ENCODE data around the gene ARRDC5.

ARRDC5 gene

DNA sequence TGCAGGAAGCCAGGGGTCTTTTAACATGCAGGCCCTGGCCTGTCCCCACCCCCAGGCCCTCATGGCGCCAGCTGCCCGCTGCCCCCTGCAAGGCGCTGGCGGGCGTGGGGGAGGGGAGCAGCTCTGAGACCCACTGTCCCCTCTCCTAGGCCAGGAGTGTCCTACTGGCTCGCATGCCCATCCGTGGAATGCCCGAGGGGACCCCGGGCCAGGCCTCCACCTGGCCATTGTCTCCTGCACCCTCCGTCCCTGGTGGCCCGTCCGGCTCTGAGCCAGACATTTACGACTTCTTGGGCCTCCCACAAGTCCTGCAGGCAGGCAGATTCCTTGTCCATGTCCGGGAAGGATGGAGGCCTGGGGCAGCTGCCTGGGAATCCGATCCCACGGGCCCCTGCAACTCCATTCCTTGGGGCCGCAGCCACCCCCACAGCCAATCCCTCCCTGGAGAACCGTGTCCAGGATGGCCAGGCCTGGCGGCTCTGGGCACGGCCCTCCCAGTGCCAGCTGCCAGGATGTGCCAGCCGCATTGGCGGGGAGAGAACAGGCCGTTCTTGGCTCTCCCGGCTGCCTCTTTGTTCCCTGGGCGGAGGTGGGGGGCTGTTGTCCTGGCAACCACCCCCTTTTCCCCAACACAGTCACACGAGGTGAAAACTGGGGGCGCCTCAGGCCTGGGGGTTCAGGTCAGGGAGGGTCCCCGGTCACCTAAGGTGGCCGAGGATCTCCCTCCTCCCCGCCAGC lies 24.8 kb downstream of the ARRDC5 start:
- no peak for DNase-seq (ENCODE audit: low read depth)
- H3K4me3 ChIP-seq (ENCODE audit: low read length), result no peak overlapping the region

DNA sequence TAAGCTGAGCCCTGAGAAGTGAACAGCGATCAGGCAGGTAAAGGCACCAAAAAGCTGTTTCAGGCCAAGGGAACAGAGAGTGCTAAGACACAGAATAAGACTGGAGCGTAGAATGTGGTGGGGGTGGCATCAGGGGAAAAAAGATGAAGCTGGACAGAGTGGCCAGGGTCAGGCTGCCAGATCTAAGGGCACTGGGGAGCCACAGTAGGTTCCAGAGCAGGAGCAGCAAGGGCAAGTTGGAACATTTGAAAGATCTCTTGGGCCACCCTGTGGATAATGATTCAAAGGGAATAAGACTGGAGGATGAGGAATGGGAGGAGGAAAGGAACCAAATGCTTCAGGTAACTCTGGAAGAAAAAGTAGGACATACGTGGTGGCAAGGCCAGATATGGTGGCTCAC lies 28.8 kb downstream of the ARRDC5 start:
- DNase-seq (ENCODE audit: low read depth), result no peak

More for the DNA sequence above, 24.8 kb downstream of the ARRDC5 start:
- TF ChIP-seq, protein P1, sequence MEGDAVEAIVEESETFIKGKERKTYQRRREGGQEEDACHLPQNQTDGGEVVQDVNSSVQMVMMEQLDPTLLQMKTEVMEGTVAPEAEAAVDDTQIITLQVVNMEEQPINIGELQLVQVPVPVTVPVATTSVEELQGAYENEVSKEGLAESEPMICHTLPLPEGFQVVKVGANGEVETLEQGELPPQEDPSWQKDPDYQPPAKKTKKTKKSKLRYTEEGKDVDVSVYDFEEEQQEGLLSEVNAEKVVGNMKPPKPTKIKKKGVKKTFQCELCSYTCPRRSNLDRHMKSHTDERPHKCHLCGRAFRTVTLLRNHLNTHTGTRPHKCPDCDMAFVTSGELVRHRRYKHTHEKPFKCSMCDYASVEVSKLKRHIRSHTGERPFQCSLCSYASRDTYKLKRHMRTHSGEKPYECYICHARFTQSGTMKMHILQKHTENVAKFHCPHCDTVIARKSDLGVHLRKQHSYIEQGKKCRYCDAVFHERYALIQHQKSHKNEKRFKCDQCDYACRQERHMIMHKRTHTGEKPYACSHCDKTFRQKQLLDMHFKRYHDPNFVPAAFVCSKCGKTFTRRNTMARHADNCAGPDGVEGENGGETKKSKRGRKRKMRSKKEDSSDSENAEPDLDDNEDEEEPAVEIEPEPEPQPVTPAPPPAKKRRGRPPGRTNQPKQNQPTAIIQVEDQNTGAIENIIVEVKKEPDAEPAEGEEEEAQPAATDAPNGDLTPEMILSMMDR (conservative IDR thresholded peaks at IDR 0.05; ENCODE audit: low read length), result no peak

DNA sequence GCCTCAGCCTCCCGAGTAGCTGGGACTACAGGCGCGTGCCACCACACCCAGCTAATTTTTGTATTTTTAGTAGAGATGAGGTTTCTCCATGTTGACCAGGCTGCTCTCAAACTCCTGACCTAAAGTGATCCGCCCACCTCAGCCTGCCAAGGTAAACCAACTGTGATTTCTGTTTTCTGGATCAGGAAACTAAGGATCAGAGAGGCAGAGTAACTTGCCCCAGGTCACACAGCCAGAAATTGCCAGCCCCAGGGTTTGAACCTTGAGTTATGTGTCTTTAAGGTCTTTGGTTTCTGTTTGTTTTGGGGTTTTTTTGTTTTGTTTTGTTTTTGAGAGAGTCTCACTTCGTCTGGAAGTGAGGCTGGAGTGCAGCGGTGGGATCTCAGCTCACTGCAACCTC lies 31.0 kb downstream of the ARRDC5 start:
- TF ChIP-seq, protein P1 (conservative IDR thresholded peaks at IDR 0.05; ENCODE audit: low read length), result no peak
- no peak for DNase-seq (ENCODE audit: low read depth)

More for the DNA sequence above, 28.8 kb downstream of the ARRDC5 start:
- H3K4me3 ChIP-seq (ENCODE audit: low read length), result no peak overlapping the region
- TF ChIP-seq, protein P1 (conservative IDR thresholded peaks at IDR 0.05; ENCODE audit: low read length), result no peak

DNA sequence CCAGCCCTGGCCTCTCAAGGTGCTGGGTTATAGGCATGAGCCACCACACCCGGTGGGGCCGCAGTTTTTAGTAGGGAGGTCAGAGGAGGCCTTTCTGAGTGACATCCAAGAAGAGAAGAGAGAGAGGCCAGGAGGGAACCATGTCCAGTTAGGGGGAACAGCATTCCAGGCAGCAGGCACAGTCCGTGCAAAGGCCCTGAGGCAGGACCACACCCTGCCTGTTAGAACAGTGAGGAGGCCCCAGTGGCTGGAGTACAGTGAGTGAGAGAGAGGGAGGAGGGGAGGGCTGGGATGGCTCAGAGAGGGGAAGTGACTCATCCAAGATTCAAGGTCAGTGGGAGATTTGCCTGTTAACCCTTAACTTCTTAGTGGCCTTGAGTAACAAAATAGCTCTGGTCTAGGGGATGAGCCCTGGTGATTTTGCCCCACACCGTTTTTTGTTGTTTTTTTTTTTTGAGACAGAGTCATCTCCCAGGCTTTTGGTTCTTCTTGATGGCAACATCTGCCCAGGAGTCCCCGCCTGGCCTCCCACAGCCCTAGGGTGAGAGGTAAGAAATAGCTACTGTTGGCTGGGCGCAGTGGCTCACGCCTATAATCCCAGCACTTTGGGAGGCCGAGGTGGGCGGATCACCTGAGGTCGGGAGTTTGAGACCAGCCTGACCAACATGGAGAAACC lies 32.5 kb downstream of the ARRDC5 start:
- H3K4me3 ChIP-seq (ENCODE audit: low read length), result no peak overlapping the region
- peak; percentile 94 for DNase-seq (ENCODE audit: low read depth)
- TF ChIP-seq, protein P1 (conservative IDR thresholded peaks at IDR 0.05; ENCODE audit: low read length), result no peak

More for the DNA sequence above, 31.0 kb downstream of the ARRDC5 start:
- H3K4me3 ChIP-seq (ENCODE audit: low read length), result no peak overlapping the region

DNA sequence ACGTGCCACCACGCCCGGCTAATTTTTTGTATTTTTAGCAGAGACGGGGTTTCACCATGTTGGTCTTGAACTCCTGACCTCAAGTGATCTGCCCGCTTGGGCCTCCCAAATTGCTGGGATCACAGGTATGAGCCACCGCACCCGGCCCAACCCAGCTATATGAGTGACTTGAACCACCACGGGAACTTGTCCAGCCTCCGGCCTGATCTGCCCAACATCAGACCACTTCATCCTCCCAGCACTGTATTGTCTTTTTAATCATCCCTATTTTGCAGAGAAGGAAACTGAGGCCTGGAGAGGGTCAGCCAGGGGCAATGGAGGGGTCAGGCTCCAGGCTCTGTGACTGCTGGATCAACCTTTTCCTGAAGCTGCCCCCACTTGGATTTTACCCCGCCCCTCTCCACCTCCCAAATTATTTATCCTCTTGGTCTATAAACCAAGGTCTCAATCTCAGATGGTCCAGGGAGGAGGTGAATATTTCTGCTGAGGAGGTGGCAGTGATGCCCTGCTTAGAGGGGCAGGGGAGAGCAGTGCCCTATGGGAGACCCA lies 34.3 kb downstream of the ARRDC5 start:
- DNase-seq (ENCODE audit: low read depth), result no peak
- TF ChIP-seq, protein P1 (conservative IDR thresholded peaks at IDR 0.05; ENCODE audit: low read length), result no peak
- H3K4me3 ChIP-seq (ENCODE audit: low read length), result no peak overlapping the region

DNA sequence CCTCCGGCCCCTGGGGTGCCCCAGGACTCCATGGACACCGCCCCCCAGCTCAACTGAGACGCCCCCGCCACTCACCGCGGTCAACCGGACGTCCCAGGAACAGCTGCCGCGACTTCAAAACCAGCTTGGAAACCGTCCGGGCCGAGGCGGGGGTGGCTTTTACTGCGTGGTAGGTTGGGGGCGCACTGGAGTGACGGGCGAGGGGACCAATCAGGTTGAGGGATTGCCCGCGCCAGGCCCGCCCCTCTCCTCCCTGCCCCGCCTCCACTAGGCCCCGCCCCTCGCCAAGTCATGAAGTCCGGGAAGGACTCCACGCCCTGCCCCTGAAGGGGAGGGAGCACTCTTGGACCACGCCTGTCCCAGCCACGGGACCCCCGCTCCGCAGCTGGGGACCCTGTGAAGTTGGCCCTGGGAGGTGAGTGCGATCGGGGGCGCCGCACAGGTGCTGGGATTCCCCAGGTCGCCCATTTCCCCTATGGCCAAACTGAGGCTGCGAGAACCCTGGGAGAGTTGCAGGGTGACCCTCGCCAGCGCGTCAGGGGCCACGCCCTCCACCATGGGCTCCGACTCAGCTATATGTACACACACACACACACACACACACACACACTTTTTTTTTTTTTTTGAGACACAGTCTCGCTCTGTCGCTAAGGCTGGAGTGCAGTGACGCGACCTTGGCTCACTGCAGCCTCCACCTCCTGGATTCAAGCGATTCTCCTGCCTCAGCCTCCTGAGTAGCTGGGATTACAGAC lies 35.0 kb downstream of the ARRDC5 start, which contains the start of gene PLIN3:
Gene PLIN3, minus strand, starts transcription at position 134 of the 752 bp plus-strand sequence. CDS start 6,273 bp downstream, outside the sequence.
- DNase-seq (ENCODE audit: low read depth), result peak; percentile 96
- H3K4me3 ChIP-seq (ENCODE audit: low read length), result peak within 1 kb of the TSS; percentile 94
- TF ChIP-seq, protein P1 (conservative IDR thresholded peaks at IDR 0.05; ENCODE audit: low read length), result no peak

Data from AG10803 (cell line).